DMS79 treated with DMSO at 0.1 percent for 48 hours (cell line): ENCODE measurements around the gene OR7G3.

Experiments used
- DNase-seq: peaks from one replicate; lab custom pipeline; 2025; lab: John Stamatoyannopoulos, UW

The OR7G3 gene

DNA sequence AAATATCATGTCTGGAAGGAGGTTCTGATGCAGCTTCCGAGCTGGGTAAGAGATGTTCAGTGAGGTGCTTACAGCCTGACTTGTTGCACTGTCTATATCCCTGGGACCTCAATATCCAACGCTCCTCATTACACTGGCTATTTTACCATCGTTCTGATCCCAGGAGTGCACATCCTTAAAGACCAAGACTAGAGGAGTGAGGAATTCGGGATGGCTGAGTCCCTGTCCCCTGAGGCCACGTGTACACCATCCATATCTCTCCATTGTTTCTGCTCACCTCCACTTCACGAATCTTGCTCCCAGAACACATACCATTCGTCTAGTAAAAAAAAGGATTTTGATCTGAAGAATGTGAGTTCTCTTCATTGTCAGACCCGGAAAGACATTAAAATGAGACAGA lies 19.4 kb downstream of the OR7G3 start, which contains the start of gene OR7G2:
Gene OR7G2, minus strand, starts transcription at position 101 of the 400 bp plus-strand sequence. CDS start 4,232 bp downstream, outside the sequence.
- DNase-seq = no peak

GRCh38 chr19:9086761-9087160 lies 40.0 kb downstream of the OR7G3 start, which contains the start of gene OR1M1:
OR1M1 (plus strand) TSS chr19:9087061; CDS start chr19:9093245, 6,184 bp downstream.
- DNase-seq = no peak

GRCh38 chr19:9078651-9079050 lies 48.1 kb downstream of the OR7G3 start:
- DNase-seq = no peak

DNA sequence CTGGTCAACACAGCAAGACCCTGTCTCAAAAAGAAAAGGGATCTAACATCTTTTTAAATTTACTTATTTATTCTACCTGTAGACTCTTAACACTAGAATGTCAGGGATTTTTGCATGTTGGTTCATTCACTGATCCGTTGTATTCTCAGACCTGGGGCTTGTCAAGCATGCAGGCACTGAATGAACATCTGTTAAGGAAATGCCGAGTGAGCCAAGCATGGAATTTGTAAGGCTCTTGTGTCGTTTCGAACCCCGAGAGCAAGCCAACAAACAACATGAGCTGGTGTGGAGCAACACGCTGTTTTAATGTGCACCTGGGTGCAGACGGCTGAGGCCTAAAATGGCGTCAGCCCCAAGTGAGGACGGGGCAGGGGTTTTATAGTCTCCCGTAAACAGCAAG lies 49.8 kb downstream of the OR7G3 start:
- no peak for DNase-seq
